Measurements from ENCODE around the gene FAM210B.

- TF ChIP-seq CTCF (IDR thresholded peaks at IDR 0.05; ENCODE audit: insufficient read depth, low read length) (no peak), POLR2AphosphoS5 (IDR thresholded peaks at IDR 0.05; ENCODE audit: low read depth) (no peak), SPI1 (IDR thresholded peaks at IDR 0.05; ENCODE audit: borderline replicate concordance, low read depth) (no peak)
Observed at GRCh38 chr20:56350842-56351241, 7.9 kb upstream of the FAM210B start.
